HEK293 (cell line): ENCODE data around the gene NADK.

Source experiments
- GFI1B ChIP-seq: fragments of 450-650 bp; formaldehyde crosslinking; IDR thresholded peaks from 2 replicates; pipeline ENCODE4 v1.5.1; 2016; ENCODE audit warnings: missing biosample characterization, missing genetic modification characterization
- HOXC10 ChIP-seq: sonication (generic); formaldehyde crosslinking; IDR thresholded peaks from 2 replicates; pipeline ENCODE4 v1.8.1; 2023; ENCODE audit warnings: mild to moderate bottlenecking, missing genetic modification reagents
- HOXD13 ChIP-seq: sonication (generic); formaldehyde crosslinking; IDR thresholded peaks from 2 replicates; pipeline ENCODE4 v1.8.0; 2022; ENCODE audit warnings: missing genetic modification reagents, borderline replicate concordance
- KLF10 ChIP-seq: fragments of 450-650 bp; IDR thresholded peaks from 2 replicates; pipeline ENCODE4 v1.5.1; 2018; ENCODE audit warnings: missing biosample characterization, mild to moderate bottlenecking, missing genetic modification characterization
- KLF7 ChIP-seq: fragments of 450-650 bp; formaldehyde crosslinking; IDR thresholded peaks from 2 replicates; pipeline ENCODE4 v1.5.1; 2016; ENCODE audit warnings: missing biosample characterization, missing genetic modification characterization, borderline replicate concordance
- MZF1 ChIP-seq: fragments of 450-650 bp; formaldehyde crosslinking; IDR thresholded peaks from 2 replicates; pipeline ENCODE4 v1.5.1; 2017; ENCODE audit warnings: missing biosample characterization, missing genetic modification characterization, borderline replicate concordance
- OSR2 ChIP-seq: fragments of 450-650 bp; formaldehyde crosslinking; IDR thresholded peaks from 2 replicates; pipeline ENCODE4 v1.5.1; 2016; ENCODE audit warnings: missing biosample characterization, missing genetic modification characterization
- PRDM1 ChIP-seq: fragments of 450-650 bp; formaldehyde crosslinking; IDR thresholded peaks from 2 replicates; pipeline ENCODE4; 2016; ENCODE audit warnings: missing biosample characterization, missing genetic modification characterization
- SETDB1 ChIP-seq: IDR thresholded peaks from one replicate; pipeline ENCODE4 v1.6.1; 2017; ENCODE audit warnings: mild to moderate bottlenecking, low read length, moderate library complexity, mixed read lengths; ENCODE audit not compliant: insufficient read length
- YY1 ChIP-seq: fragments of 450-650 bp; formaldehyde crosslinking; IDR thresholded peaks from 2 replicates; pipeline ENCODE4 v1.5.1; 2018; ENCODE audit warnings: missing biosample characterization, missing genetic modification characterization
- ZBTB1 ChIP-seq: fragments of 450-650 bp; formaldehyde crosslinking; IDR thresholded peaks from 2 replicates; pipeline ENCODE4 v1.5.1; 2016; ENCODE audit warnings: missing biosample characterization, missing genetic modification characterization
- ZBTB44 ChIP-seq: fragments of 450-650 bp; IDR thresholded peaks from 2 replicates; pipeline ENCODE4 v1.5.1; 2018; ENCODE audit warnings: missing biosample characterization, mild to moderate bottlenecking, missing genetic modification characterization
- ZBTB7A ChIP-seq: fragments of 450-650 bp; formaldehyde crosslinking; IDR thresholded peaks from 2 replicates; pipeline ENCODE4 v1.5.1; 2016; ENCODE audit warnings: low read depth, missing biosample characterization, missing genetic modification characterization
- ZFP37 ChIP-seq: fragments of 450-650 bp; formaldehyde crosslinking; IDR thresholded peaks from 2 replicates; pipeline ENCODE4 v1.5.1; 2016; ENCODE audit warnings: missing biosample characterization, missing genetic modification characterization
- ZIC2 ChIP-seq: fragments of 450-650 bp; formaldehyde crosslinking; IDR thresholded peaks from 2 replicates; pipeline ENCODE4 v1.5.1; 2016; ENCODE audit warnings: missing biosample characterization, missing genetic modification characterization
- ZNF140 ChIP-seq: fragments of 450-650 bp; formaldehyde crosslinking; IDR thresholded peaks from 2 replicates; pipeline ENCODE4 v1.5.1; 2016; ENCODE audit warnings: missing biosample characterization, missing genetic modification characterization
- ZNF157 ChIP-seq: fragments of 450-650 bp; formaldehyde crosslinking; IDR thresholded peaks from 2 replicates; pipeline ENCODE4 v1.5.1; 2016; ENCODE audit warnings: missing biosample characterization, missing genetic modification characterization
- ZNF18 ChIP-seq: fragments of 450-650 bp; formaldehyde crosslinking; IDR thresholded peaks from 2 replicates; pipeline ENCODE4 v1.5.1; 2016; ENCODE audit warnings: missing biosample characterization, missing genetic modification characterization
- ZNF266 ChIP-seq: fragments of 450-650 bp; formaldehyde crosslinking; IDR thresholded peaks from 2 replicates; pipeline ENCODE4 v1.5.1; 2016; ENCODE audit warnings: missing biosample characterization, missing genetic modification characterization, low read depth
- ZNF426 ChIP-seq: fragments of 450-650 bp; formaldehyde crosslinking; IDR thresholded peaks from 2 replicates; pipeline ENCODE4 v1.5.1; 2017; ENCODE audit warnings: missing biosample characterization, missing genetic modification characterization, mild to moderate bottlenecking, inconsistent platforms, moderate library complexity
- ZNF558 ChIP-seq: fragments of 450-650 bp; formaldehyde crosslinking; IDR thresholded peaks from 2 replicates; pipeline ENCODE4 v1.5.1; 2016; ENCODE audit warnings: missing biosample characterization, missing genetic modification characterization
- ZNF561 ChIP-seq: fragments of 450-650 bp; IDR thresholded peaks from 2 replicates; pipeline ENCODE4 v1.5.1; 2018; ENCODE audit warnings: missing biosample characterization, missing genetic modification characterization, borderline replicate concordance
- ZNF792 ChIP-seq: fragments of 450-650 bp; formaldehyde crosslinking; IDR thresholded peaks from 2 replicates; pipeline ENCODE4 v1.5.1; 2016; ENCODE audit warnings: missing biosample characterization, missing genetic modification characterization
- TF ChIP-seq, protein P1 (sequence below): fragments of 450-650 bp; formaldehyde crosslinking; IDR thresholded peaks from 2 replicates; pipeline ENCODE4 v1.5.1; 2017; ENCODE audit warnings: missing biosample characterization, missing genetic modification characterization
- TF ChIP-seq, protein P2 (sequence below): fragments of 450-650 bp; formaldehyde crosslinking; IDR thresholded peaks from 2 replicates; pipeline ENCODE4 v1.5.1; 2016; ENCODE audit warnings: missing biosample characterization, missing genetic modification characterization
- TF ChIP-seq, protein P3 (sequence below): fragments of 450-650 bp; formaldehyde crosslinking; IDR thresholded peaks from 2 replicates; pipeline ENCODE4 v1.5.1; 2017; ENCODE audit warnings: missing biosample characterization, missing genetic modification characterization
- TF ChIP-seq, protein P4 (sequence below): fragments of 450-650 bp; formaldehyde crosslinking; IDR thresholded peaks from 2 replicates; pipeline ENCODE4 v1.5.1; 2017; ENCODE audit warnings: missing biosample characterization, missing genetic modification characterization
- TF ChIP-seq, protein P5 (sequence below): fragments of 450-650 bp; formaldehyde crosslinking; IDR thresholded peaks from 2 replicates; pipeline ENCODE4 v1.5.1; 2016; ENCODE audit warnings: missing biosample characterization, missing genetic modification characterization

Gene NADK

GRCh38 chr1:1777950-1778662 is at the start of gene NADK (continued):
- TF ChIP-seq, protein P1, sequence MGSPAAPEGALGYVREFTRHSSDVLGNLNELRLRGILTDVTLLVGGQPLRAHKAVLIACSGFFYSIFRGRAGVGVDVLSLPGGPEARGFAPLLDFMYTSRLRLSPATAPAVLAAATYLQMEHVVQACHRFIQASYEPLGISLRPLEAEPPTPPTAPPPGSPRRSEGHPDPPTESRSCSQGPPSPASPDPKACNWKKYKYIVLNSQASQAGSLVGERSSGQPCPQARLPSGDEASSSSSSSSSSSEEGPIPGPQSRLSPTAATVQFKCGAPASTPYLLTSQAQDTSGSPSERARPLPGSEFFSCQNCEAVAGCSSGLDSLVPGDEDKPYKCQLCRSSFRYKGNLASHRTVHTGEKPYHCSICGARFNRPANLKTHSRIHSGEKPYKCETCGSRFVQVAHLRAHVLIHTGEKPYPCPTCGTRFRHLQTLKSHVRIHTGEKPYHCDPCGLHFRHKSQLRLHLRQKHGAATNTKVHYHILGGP: no peak
- TF ChIP-seq YY1 (tag by site-specific recombination) (0 out of 2 replicates have a peak, but pooled peaks have one; percentile 32), MZF1 (no peak), SETDB1 (no peak), ZBTB44 (tag by site-specific recombination) (no peak), ZNF266 (no peak), ZBTB7A (tag by site-specific recombination) (no peak), ZNF426 (tag by site-specific recombination) (no peak), ZFP37 (tag by site-specific recombination) (no peak), ZNF792 (tag by site-specific recombination) (no peak), OSR2 (tag by site-specific recombination) (no peak), ZIC2 (no peak), ZBTB1 (no peak), GFI1B (no peak), ZNF561 (tag by site-specific recombination) (no peak), ZNF140 (tag by site-specific recombination) (no peak), PRDM1 (no peak), ZNF558 (tag by site-specific recombination) (no peak), KLF7 (tag by site-specific recombination) (no peak), ZNF18 (tag by site-specific recombination) (no peak), HOXD13 (CRISPR knock-in tag) (no peak), HOXC10 (CRISPR knock-in tag) (peak; percentile 46; the same call in 1 of the 2 replicates), ZNF157 (tag by site-specific recombination) (no peak), KLF10 (tag by site-specific recombination) (no peak)
- TF ChIP-seq, protein P2, sequence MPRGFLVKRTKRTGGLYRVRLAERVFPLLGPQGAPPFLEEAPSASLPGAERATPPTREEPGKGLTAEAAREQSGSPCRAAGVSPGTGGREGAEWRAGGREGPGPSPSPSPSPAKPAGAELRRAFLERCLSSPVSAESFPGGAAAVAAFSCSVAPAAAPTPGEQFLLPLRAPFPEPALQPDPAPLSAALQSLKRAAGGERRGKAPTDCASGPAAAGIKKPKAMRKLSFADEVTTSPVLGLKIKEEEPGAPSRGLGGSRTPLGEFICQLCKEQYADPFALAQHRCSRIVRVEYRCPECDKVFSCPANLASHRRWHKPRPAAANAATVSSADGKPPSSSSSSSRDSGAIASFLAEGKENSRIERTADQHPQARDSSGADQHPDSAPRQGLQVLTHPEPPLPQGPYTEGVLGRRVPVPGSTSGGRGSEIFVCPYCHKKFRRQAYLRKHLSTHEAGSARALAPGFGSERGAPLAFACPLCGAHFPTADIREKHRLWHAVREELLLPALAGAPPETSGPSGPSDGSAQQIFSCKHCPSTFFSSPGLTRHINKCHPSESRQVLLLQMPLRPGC (tag by site-specific recombination): no peak
- TF ChIP-seq, protein P3, sequence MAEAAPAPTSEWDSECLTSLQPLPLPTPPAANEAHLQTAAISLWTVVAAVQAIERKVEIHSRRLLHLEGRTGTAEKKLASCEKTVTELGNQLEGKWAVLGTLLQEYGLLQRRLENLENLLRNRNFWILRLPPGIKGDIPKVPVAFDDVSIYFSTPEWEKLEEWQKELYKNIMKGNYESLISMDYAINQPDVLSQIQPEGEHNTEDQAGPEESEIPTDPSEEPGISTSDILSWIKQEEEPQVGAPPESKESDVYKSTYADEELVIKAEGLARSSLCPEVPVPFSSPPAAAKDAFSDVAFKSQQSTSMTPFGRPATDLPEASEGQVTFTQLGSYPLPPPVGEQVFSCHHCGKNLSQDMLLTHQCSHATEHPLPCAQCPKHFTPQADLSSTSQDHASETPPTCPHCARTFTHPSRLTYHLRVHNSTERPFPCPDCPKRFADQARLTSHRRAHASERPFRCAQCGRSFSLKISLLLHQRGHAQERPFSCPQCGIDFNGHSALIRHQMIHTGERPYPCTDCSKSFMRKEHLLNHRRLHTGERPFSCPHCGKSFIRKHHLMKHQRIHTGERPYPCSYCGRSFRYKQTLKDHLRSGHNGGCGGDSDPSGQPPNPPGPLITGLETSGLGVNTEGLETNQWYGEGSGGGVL (tag by site-specific recombination): no peak
- TF ChIP-seq, protein P4, sequence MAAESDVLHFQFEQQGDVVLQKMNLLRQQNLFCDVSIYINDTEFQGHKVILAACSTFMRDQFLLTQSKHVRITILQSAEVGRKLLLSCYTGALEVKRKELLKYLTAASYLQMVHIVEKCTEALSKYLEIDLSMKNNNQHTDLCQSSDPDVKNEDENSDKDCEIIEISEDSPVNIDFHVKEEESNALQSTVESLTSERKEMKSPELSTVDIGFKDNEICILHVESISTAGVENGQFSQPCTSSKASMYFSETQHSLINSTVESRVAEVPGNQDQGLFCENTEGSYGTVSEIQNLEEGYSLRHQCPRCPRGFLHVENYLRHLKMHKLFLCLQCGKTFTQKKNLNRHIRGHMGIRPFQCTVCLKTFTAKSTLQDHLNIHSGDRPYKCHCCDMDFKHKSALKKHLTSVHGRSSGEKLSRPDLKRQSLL (tag by site-specific recombination): no peak
- TF ChIP-seq, protein P5, sequence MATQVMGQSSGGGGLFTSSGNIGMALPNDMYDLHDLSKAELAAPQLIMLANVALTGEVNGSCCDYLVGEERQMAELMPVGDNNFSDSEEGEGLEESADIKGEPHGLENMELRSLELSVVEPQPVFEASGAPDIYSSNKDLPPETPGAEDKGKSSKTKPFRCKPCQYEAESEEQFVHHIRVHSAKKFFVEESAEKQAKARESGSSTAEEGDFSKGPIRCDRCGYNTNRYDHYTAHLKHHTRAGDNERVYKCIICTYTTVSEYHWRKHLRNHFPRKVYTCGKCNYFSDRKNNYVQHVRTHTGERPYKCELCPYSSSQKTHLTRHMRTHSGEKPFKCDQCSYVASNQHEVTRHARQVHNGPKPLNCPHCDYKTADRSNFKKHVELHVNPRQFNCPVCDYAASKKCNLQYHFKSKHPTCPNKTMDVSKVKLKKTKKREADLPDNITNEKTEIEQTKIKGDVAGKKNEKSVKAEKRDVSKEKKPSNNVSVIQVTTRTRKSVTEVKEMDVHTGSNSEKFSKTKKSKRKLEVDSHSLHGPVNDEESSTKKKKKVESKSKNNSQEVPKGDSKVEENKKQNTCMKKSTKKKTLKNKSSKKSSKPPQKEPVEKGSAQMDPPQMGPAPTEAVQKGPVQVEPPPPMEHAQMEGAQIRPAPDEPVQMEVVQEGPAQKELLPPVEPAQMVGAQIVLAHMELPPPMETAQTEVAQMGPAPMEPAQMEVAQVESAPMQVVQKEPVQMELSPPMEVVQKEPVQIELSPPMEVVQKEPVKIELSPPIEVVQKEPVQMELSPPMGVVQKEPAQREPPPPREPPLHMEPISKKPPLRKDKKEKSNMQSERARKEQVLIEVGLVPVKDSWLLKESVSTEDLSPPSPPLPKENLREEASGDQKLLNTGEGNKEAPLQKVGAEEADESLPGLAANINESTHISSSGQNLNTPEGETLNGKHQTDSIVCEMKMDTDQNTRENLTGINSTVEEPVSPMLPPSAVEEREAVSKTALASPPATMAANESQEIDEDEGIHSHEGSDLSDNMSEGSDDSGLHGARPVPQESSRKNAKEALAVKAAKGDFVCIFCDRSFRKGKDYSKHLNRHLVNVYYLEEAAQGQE: peak; percentile 77
